ENCODE data around the gene UBE2L6.
"Not testable (repeated sequence)": the region's sequence is repeated elsewhere in the genome, so short reads cannot be mapped to it uniquely, and the experiment has no call there.

DNA sequence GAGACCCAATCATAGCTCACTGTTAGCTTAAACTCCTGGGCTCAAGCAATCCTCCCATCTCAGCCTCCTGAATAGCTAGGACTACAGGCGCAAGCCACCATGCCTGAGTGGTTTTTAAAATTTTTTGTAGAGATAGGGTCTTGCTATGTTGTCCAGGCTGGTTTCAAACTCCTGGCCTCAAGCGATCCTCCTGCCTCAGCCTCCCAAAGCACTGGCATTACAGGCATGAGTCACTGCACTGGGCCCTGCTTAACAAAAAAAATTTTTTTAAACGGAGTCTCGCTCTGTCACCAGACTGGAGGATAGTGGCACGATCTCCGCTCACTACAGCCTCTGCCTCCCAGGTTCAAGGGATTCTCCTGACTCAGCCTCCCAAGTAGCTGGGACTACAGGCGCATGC is 33.0 kb downstream of the UBE2L6 start:
- TF ChIP-seq, protein P1, sequence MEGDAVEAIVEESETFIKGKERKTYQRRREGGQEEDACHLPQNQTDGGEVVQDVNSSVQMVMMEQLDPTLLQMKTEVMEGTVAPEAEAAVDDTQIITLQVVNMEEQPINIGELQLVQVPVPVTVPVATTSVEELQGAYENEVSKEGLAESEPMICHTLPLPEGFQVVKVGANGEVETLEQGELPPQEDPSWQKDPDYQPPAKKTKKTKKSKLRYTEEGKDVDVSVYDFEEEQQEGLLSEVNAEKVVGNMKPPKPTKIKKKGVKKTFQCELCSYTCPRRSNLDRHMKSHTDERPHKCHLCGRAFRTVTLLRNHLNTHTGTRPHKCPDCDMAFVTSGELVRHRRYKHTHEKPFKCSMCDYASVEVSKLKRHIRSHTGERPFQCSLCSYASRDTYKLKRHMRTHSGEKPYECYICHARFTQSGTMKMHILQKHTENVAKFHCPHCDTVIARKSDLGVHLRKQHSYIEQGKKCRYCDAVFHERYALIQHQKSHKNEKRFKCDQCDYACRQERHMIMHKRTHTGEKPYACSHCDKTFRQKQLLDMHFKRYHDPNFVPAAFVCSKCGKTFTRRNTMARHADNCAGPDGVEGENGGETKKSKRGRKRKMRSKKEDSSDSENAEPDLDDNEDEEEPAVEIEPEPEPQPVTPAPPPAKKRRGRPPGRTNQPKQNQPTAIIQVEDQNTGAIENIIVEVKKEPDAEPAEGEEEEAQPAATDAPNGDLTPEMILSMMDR (IDR thresholded peaks at IDR 0.05), result not testable (repeated sequence)
- TF ChIP-seq POLR2A (IDR thresholded peaks at IDR 0.05), result not testable (repeated sequence)

Measured in uterus (tissue), 2 donors.